GM12891 (cell line): ENCODE measurements around the gene BRD3.

Source experiments
- PAX5 ChIP-seq: IDR thresholded peaks from 2 replicates; pipeline ENCODE4 v1.6.1; 2011; ENCODE audit warnings: low read length, moderate library complexity, mild to moderate bottlenecking; ENCODE audit not compliant: insufficient read depth, severe bottlenecking
- POLR2A ChIP-seq: IDR thresholded peaks from 2 replicates; pipeline ENCODE4 v1.6.1; 2011; ENCODE audit warnings: low read depth, low read length, control low read depth
- POLR2AphosphoS5 ChIP-seq: IDR thresholded peaks from 2 replicates; pipeline ENCODE4 v1.6.1; 2011; ENCODE audit warnings: low read depth, low read length, control low read depth
- POU2F2 ChIP-seq: IDR thresholded peaks from 2 replicates; pipeline ENCODE4 v1.6.1; 2011; ENCODE audit warnings: low read depth, mild to moderate bottlenecking, control low read depth, low read length, moderate library complexity
- SPI1 ChIP-seq: IDR thresholded peaks from 2 replicates; pipeline ENCODE4 v1.6.1; 2011; ENCODE audit warnings: low read depth, low read length, control low read depth
- TAF1 ChIP-seq: IDR thresholded peaks from 2 replicates; pipeline ENCODE4 v1.6.1; 2011; ENCODE audit warnings: low read depth, low read length, control low read depth

- TF ChIP-seq POLR2A (no peak), SPI1 (no peak), POLR2AphosphoS5 (no peak), TAF1 (no peak), PAX5 (no peak), POU2F2 (no peak)
Observed at GRCh38 chr9:134063571-134064450, 4.0 kb downstream of the BRD3 start.
